Astrocyte (in vitro differentiated cells and primary cell): ENCODE results near the gene AMZ1.

Source experiments
- CTCF ChIP-seq: IDR thresholded peaks from 2 replicates; pipeline ENCODE4 v1.5.1; 2011; ENCODE audit warnings: low read depth, mild to moderate bottlenecking, inconsistent platforms, low read length, moderate library complexity; ENCODE audit not compliant: insufficient read depth
- EZH2 ChIP-seq: IDR thresholded peaks from 2 replicates; pipeline ENCODE4 v1.6.1; 2012; ENCODE audit warnings: mild to moderate bottlenecking, low read length, inconsistent platforms; ENCODE audit not compliant: insufficient read depth

GRCh38 chr7:2654059-2654458 is 33.9 kb upstream of the AMZ1 start:
- no peak for TF ChIP-seq CTCF
- TF ChIP-seq EZH2 = no peak
